Cardiac fibroblast (primary cell): ENCODE measurements around the gene RANBP3.

Experiments
- DNase-seq, 2 donors: peaks; one replicate each; pipeline versions ENCODE4 v3.0.0 to v3.0.0-alpha.2; 2010; ENCODE audit warnings: low read depth in 2 of 2
- H3K4me3 ChIP-seq, 2 donors: replicated peaks in 1 of 2; 1 replicate in 1 of 2; 2 replicates in 1 of 2; pipeline ENCODE4 v1.5.1; 2011; ENCODE audit warnings: low read depth in 2 of 2, low read length in 2 of 2, mild to moderate bottlenecking in 2 of 2, moderate library complexity in 1 of 2
- CTCF ChIP-seq: IDR thresholded peaks from one replicate; pipeline ENCODE4 v1.5.1; 2011; ENCODE audit warnings: low read depth, mild to moderate bottlenecking, low read length, inconsistent platforms

RANBP3 gene

GRCh38 chr19:5960005-5961001, 17.6 kb downstream of the RANBP3 start:
- no peak overlapping the region for H3K4me3 ChIP-seq
- no peak for DNase-seq
- no peak for TF ChIP-seq CTCF

- no peak overlapping the region for H3K4me3 ChIP-seq
- no peak for DNase-seq
- TF ChIP-seq CTCF: no peak
These were observed 18.5 kb downstream of the RANBP3 start for GRCh38 chr19:5959260-5960004.

GRCh38 chr19:5958851-5959122, 19.2 kb downstream of the RANBP3 start:
- DNase-seq: no peak
- no peak for TF ChIP-seq CTCF
- H3K4me3 ChIP-seq: no peak overlapping the region

GRCh38 chr19:5958074-5958850, 19.7 kb downstream of the RANBP3 start:
- TF ChIP-seq CTCF: no peak
- no peak overlapping the region for H3K4me3 ChIP-seq
- no peak for DNase-seq

- H3K4me3 ChIP-seq: no peak overlapping the region
- TF ChIP-seq CTCF: no peak
- DNase-seq: no peak
These were observed 20.8 kb downstream of the RANBP3 start for GRCh38 chr19:5957170-5957569.

GRCh38 chr19:5956728-5957127, 21.2 kb downstream of the RANBP3 start:
- TF ChIP-seq CTCF: no peak
- no peak for DNase-seq
- no peak overlapping the region for H3K4me3 ChIP-seq
